HepG2 (cell line): Measurements from ENCODE around the gene GPX7. TPM values are rescaled to one million over a fixed set of nuclear protein-coding genes. Genes with fewer than 3 reads are reported as not detected.

Source experiments
- ATAC-seq: fragments of 200-7000 bp; cut with Tn5 transposase; 3 replicates; pipeline ENCODE4 v1.9.1; 2020; ENCODE audit warnings: mild to moderate bottlenecking, moderate library complexity
- BruUV-seq: library from RNA; stranded (reverse); fragments of 400-500 nt; replicated peaks from 2 replicates; lab custom pipeline; 2021; lab: Mats Ljungman, UMichigan
- CTCF ChIA-PET: fragments of 300-600 bp; formaldehyde crosslinking; extraction: SDS; loops from one replicate; lab custom pipeline; 2021; ENCODE audit warnings: low total read pairs, inconsistent platforms, low intra/inter-chr PET ratio; lab: Yijun Ruan, JAX
- POLR2A ChIA-PET: fragments of 350-600 bp; sonication (Branson Sonifier 250); formaldehyde crosslinking; loops from one replicate; lab custom pipeline; 2020; ENCODE audit warnings: antibody characterized with exemption, inconsistent platforms; lab: Yijun Ruan, JAX
- DNase-seq: peaks from one replicate; pipeline ENCODE4 v3.0.0-alpha.2; 2015; ENCODE audit warnings: low spot score
- FAIRE-seq: peaks from 3 replicates; lab custom pipeline; 2011; peaks lifted over from hg19 to GRCh38; lab: Jason Lieb, UNC
- H2AFZ ChIP-seq: one replicate; pipeline ENCODE4 v1.6.1; 2011; ENCODE audit warnings: low read length, inconsistent platforms
- H3K27ac ChIP-seq: fragments of 300-600 bp; 3 replicates; pipeline ENCODE4 v1.8.0; 2011; ENCODE audit warnings: mixed run types, mild to moderate bottlenecking, mixed read lengths, low read length, inconsistent platforms; ENCODE audit not compliant: insufficient read depth; ENCODE audit errors: extremely low read length
- H3K27me3 ChIP-seq, 2 experiments: fragments of 200-600 bp in 1 of 2; 2 replicates in 1 of 2; 3 replicates in 1 of 2; pipeline versions ENCODE4 v1.6.0 to v1.8.0; 2011; ENCODE audit warnings: low read length in 2 of 2, mild to moderate bottlenecking in 2 of 2, moderate library complexity in 2 of 2, inconsistent platforms in 1 of 2; ENCODE audit not compliant: insufficient read depth in 2 of 2, control insufficient read depth in 1 of 2
- H3K36me3 ChIP-seq, 2 experiments: fragments of 200-600 bp in 1 of 2; replicated peaks in 1 of 2; 2 replicates in 1 of 2; 3 replicates in 1 of 2; pipeline versions ENCODE4 v1.5.1 to v1.8.0; 2011; ENCODE audit warnings: low read length in 2 of 2, inconsistent platforms in 1 of 2; ENCODE audit not compliant: insufficient read depth in 2 of 2, control insufficient read depth in 1 of 2
- H3K4me1 ChIP-seq: 2 replicates; pipeline ENCODE4 v1.5.1; 2012; ENCODE audit warnings: low read length, inconsistent platforms; ENCODE audit not compliant: insufficient read depth
- H3K4me2 ChIP-seq: 2 replicates; pipeline ENCODE4 v1.6.0; 2011; ENCODE audit warnings: low read depth, low read length, inconsistent platforms
- H3K4me3 ChIP-seq, 3 experiments: fragments of 200-600 bp in 1 of 3; sonication (generic), shearing (Covaris generic) in 1 of 3; replicated peaks in 1 of 3; 2 replicates each; pipeline ENCODE4 v1.5.1; 2011 to 2016; ENCODE audit warnings: low read length in 3 of 3, inconsistent platforms in 2 of 3, low read depth in 2 of 3, mild to moderate bottlenecking in 2 of 3, control low read depth in 1 of 3, mixed read lengths in 1 of 3; ENCODE audit not compliant: insufficient read depth in 1 of 3
- H3K79me2 ChIP-seq: one replicate; pipeline ENCODE4 v1.6.1; 2011; ENCODE audit warnings: low read length, inconsistent platforms; ENCODE audit not compliant: insufficient read depth
- H3K9ac ChIP-seq: 2 replicates; pipeline ENCODE4 v1.6.0; 2011; ENCODE audit warnings: mild to moderate bottlenecking, low read depth, low read length, inconsistent platforms; ENCODE audit not compliant: insufficient read depth
- H3K9me3 ChIP-seq: 2 replicates; pipeline ENCODE4 v1.5.1; 2012; ENCODE audit warnings: mild to moderate bottlenecking, low read length
- H4K20me1 ChIP-seq: 2 replicates; pipeline ENCODE4 v1.6.0; 2011; ENCODE audit warnings: inconsistent platforms, mild to moderate bottlenecking, low read length, moderate library complexity; ENCODE audit not compliant: insufficient read depth
- AKAP8 ChIP-seq: sonication (generic); formaldehyde crosslinking; IDR thresholded peaks from 2 replicates; pipeline ENCODE4 v1.5.1; 2020; ENCODE audit warnings: mild to moderate bottlenecking, missing genetic modification reagents
- CEBPB ChIP-seq: IDR thresholded peaks from 2 replicates; pipeline ENCODE4 v1.6.1; 2011; ENCODE audit warnings: low read depth, low read length, improper control_type of control experiment, borderline replicate concordance
- GRHL1 ChIP-seq: sonication (generic); formaldehyde crosslinking; conservative IDR thresholded peaks from 2 replicates; pipeline ENCODE4 v1.8.0; 2022; ENCODE audit warnings: missing genetic modification reagents
- HIC2 ChIP-seq: sonication (generic); formaldehyde crosslinking; IDR thresholded peaks from 2 replicates; pipeline ENCODE4 v1.9.0; 2022; ENCODE audit warnings: low read depth, missing genetic modification reagents
- HOXD1 ChIP-seq: sonication (generic); formaldehyde crosslinking; IDR thresholded peaks from 2 replicates; pipeline ENCODE4 v1.5.0; 2020; ENCODE audit warnings: missing genetic modification reagents
- NPAS2 ChIP-seq: sonication (generic); formaldehyde crosslinking; IDR thresholded peaks from 2 replicates; pipeline ENCODE4 v1.8.0; 2022; ENCODE audit warnings: mild to moderate bottlenecking, missing genetic modification reagents, borderline replicate concordance
- REXO4 ChIP-seq: sonication (generic); formaldehyde crosslinking; IDR thresholded peaks from 2 replicates; pipeline ENCODE4 v1.8.0; 2022; ENCODE audit warnings: missing genetic modification reagents, mild to moderate bottlenecking, borderline replicate concordance
- RNF2 ChIP-seq: fragments of 450-650 bp; conservative IDR thresholded peaks from 2 replicates; pipeline ENCODE4 v1.6.1; 2016; ENCODE audit warnings: low read depth
- SP140L ChIP-seq: sonication (generic); formaldehyde crosslinking; IDR thresholded peaks from 2 replicates; pipeline ENCODE4 v1.4.0; 2020; ENCODE audit warnings: missing genetic modification reagents, borderline replicate concordance
- TOE1 ChIP-seq: sonication (generic); formaldehyde crosslinking; IDR thresholded peaks from 2 replicates; pipeline ENCODE4 v1.4.0; 2020; ENCODE audit warnings: mild to moderate bottlenecking, missing genetic modification reagents
- ZBTB25 ChIP-seq: IDR thresholded peaks from 2 replicates; pipeline ENCODE4 v1.6.1; 2018; ENCODE audit warnings: missing genetic modification reagents
- ZNF431 ChIP-seq: sonication (generic); formaldehyde crosslinking; IDR thresholded peaks from 2 replicates; pipeline ENCODE4 v1.9.0; 2022; ENCODE audit warnings: missing genetic modification reagents, low read depth, mild to moderate bottlenecking, borderline replicate concordance
- ZNF501 ChIP-seq: sonication (generic); formaldehyde crosslinking; IDR thresholded peaks from 2 replicates; pipeline ENCODE4 v1.5.1; 2020; ENCODE audit warnings: mild to moderate bottlenecking, moderate library complexity, missing genetic modification reagents
- ZNF557 ChIP-seq: sonication (generic); formaldehyde crosslinking; IDR thresholded peaks from 2 replicates; pipeline ENCODE4 v1.4.0; 2020; ENCODE audit warnings: missing genetic modification reagents
- ZNF670 ChIP-seq: sonication (generic); formaldehyde crosslinking; IDR thresholded peaks from 2 replicates; pipeline ENCODE4 v1.8.0; 2022; ENCODE audit warnings: mild to moderate bottlenecking, missing genetic modification reagents, borderline replicate concordance
- WGBS: methylation state at CpG from one replicate; pipeline ENCODE4 v1.1.6; 2017; ENCODE audit warnings: low lambda C conversion rate; 5-methylcytosine and 5-hydroxymethylcytosine counted together
- in situ Hi-C: cut with HindIII; loops from 2 replicates; pipeline ENCODE4 v1.10.0; 2017; ENCODE audit warnings: low pct_unique_long_range_greater_than_20kb; ENCODE audit not compliant: extremely low pct_ligation_motif_present
- intact Hi-C: fragments of 100-400 bp; cut with micrococcal nuclease; formaldehyde crosslinking; loops from one replicate; pipeline ENCODE4 v1.10.0; 2022; ENCODE audit not compliant: unreplicated experiment
- polyA plus RNA-seq, 8 experiments: library from polyadenylated mRNA; depleted of rRNA in 3 of 8; stranded (reverse) in 7 of 8; unstranded in 1 of 8; fragments of >200 nt; fragmentation: Illumina TruSeq in 4 of 8; extraction: Trizol in 4 of 8; gene quantifications; 2 replicates each; pipeline versions ENCODE4 v1.2.1 to v1.2.3, GENCODE V29; 2011 to 2016; ENCODE audit warnings: low read depth in 4 of 8, missing spikeins in 1 of 8, mixed read lengths in 1 of 8; ENCODE audit not compliant: insufficient read depth in 1 of 8
- total RNA-seq, 5 experiments: library from RNA; depleted of rRNA; stranded (reverse); fragments of >200 nt; fragmentation: Illumina TruSeq; extraction: Trizol; gene quantifications; 2 replicates each; pipeline ENCODE4 v1.2.3, GENCODE V29; 2016; ENCODE audit warnings: low read depth in 1 of 5
- TF ChIP-seq, protein P1 (sequence below), 2 experiments: sonication (generic) in 1 of 2; formaldehyde crosslinking in 1 of 2; IDR thresholded peaks; 2 replicates each; pipeline versions ENCODE4 v1.5.1 to v1.6.1; 2011 to 2020; ENCODE audit warnings: borderline replicate concordance in 1 of 2, low read depth in 1 of 2, low read length in 1 of 2, mild to moderate bottlenecking in 1 of 2, missing genetic modification reagents in 1 of 2, moderate library complexity in 1 of 2
- TF ChIP-seq, protein P2 (sequence below): sonication (generic); formaldehyde crosslinking; IDR thresholded peaks from 2 replicates; pipeline ENCODE4 v1.4.0; 2020; ENCODE audit warnings: mild to moderate bottlenecking, missing genetic modification reagents

The GPX7 gene
- total and polyA plus RNA-seq, 2 of the 13 experiments (the other 11 are each of a cell fraction or from before 2014, with no cell fraction given) = 14.1 to 16.2 TPM

DNA sequence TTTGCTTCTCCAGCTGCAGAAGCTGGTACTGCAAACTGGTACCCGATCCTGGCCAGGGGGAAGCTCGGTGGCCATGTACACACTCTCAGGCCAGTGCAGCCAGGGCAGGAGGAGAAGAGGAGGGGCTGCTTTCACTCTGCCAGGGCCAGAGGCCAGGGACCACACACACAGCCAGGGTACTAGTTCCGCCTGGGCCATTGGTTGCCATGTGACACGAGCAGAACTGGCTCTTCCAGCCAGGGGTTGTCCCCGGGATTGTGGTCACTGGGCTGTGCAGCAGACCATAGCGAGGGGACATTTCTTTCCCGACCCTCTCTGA is 27.1 kb downstream of the GPX7 start (continued):
- TF ChIP-seq, protein P1, sequence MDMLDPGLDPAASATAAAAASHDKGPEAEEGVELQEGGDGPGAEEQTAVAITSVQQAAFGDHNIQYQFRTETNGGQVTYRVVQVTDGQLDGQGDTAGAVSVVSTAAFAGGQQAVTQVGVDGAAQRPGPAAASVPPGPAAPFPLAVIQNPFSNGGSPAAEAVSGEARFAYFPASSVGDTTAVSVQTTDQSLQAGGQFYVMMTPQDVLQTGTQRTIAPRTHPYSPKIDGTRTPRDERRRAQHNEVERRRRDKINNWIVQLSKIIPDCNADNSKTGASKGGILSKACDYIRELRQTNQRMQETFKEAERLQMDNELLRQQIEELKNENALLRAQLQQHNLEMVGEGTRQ (IDR thresholded peaks at IDR 0.05; ENCODE audit: low read depth, low read length) = no peak
- TF ChIP-seq, protein P1 (CRISPR knock-in tag; IDR thresholded peaks at IDR 0.05; ENCODE audit: borderline replicate concordance) = peak; percentile 17; the same call in 1 of the 2 replicates
- TF ChIP-seq CEBPB (no peak), NPAS2 (CRISPR knock-in tag) (no peak), TOE1 (no peak), REXO4 (no peak), AKAP8 (CRISPR knock-in tag) (no peak), HIC2 (CRISPR knock-in tag) (peak; percentile 86), ZNF431 (CRISPR knock-in tag) (no peak), ZNF670 (CRISPR knock-in tag) (no peak)

- Histone ChIP-seq H3K79me2 (no peaks in the 10 kb centered on the region), H2AFZ (no peak overlapping the region), H3K4me2 (peak overlapping the region; percentile 80), H3K4me3 (peak overlapping the region in 1 of 3 experiments; percentile 57; a peak in 2 of 6 replicates), H3K4me1 (peaks cover 41% of the 10 kb centered on the region), H3K27ac (no peak overlapping the region), H3K9ac (no peak overlapping the region), H4K20me1 (no peaks in the 10 kb centered on the region), H3K36me3 (no peaks in the 10 kb centered on the region), H3K9me3 (no peaks in the 10 kb centered on the region), H3K27me3 (peaks cover 2 to 7% of the 10 kb centered on the region in 2 experiments; a peak in 2 of 5 replicates)
- in situ Hi-C loops (no loop called here), intact Hi-C loops (no loop called here)
- no TSS peak for BruUV-seq
- DNase-seq (no peak), FAIRE-seq (no peak), ATAC-seq (no peak; the same call in 2 of the 3 replicates)
- POLR2A ChIA-PET = no interaction called here
- CTCF ChIA-PET = no interaction called here
- 65% methylated on average over 2 of the region's 2 CpGs for WGBS
- TF ChIP-seq SP140L (no peak), ZBTB25 (no peak), ZNF501 (CRISPR knock-in tag) (peak; percentile 2; the same call in 1 of the 2 replicates), ZNF557 (no peak), HOXD1 (CRISPR knock-in tag) (no peak), GRHL1 (CRISPR knock-in tag) (no peak), RNF2 (no peak)
- TF ChIP-seq, protein P2, sequence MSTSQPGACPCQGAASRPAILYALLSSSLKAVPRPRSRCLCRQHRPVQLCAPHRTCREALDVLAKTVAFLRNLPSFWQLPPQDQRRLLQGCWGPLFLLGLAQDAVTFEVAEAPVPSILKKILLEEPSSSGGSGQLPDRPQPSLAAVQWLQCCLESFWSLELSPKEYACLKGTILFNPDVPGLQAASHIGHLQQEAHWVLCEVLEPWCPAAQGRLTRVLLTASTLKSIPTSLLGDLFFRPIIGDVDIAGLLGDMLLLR = no peak
Measured at GRCh38 chr1:52629667-52630066, 27.5 kb downstream of the GPX7 start.
